Posterior vena cava (tissue), 2 donors: ENCODE results near the gene OVCA2. TPM values are rescaled to one million over a fixed set of nuclear protein-coding genes. Genes with fewer than 3 reads are reported as not detected.

Source experiments
- DNase-seq: peaks from one replicate; pipeline ENCODE4 v3.0.0-alpha.2; 2020; ENCODE audit warnings: low spot score
- intact Hi-C, 2 donors: fragments of 100-400 bp; cut with DNase I; formaldehyde crosslinking; loops; one replicate each; pipeline versions ENCODE4 v1.14.1 to v1.14.2; 2022 to 2023
- microRNA-seq, 2 donors: library from miRNA; unstranded; fragments of <30 nt; microRNA quantifications; one replicate each; pipeline ENCODE4 v1.2.0, GENCODE V29; 2020 to 2021; ENCODE audit warnings: borderline microRNAs expressed in 2 of 2
- total RNA-seq, 2 donors: library from RNA; stranded (reverse); fragmentation: NEBNext Ultra II Directional; extraction: Animal tissue kit (Norgen Biotek cat#: 25700); gene quantifications; one replicate each; pipeline ENCODE4 v1.2.1, GENCODE V29; 2021
- donor health status: DM: yes; HTN: yes; CAD: no.
- donor health status: DM: yes; HTN: yes; CAD: no.

OVCA2 gene
- total RNA-seq, 2 donors from 2014 or later: 17.4 to 21.2 TPM

- DNase-seq: no peak
- intact Hi-C loops: loop anchor here (5.0 to 10.0 kb wide), 3 partner anchors 35 to 153 kb away; partner anchors contain the start of gene HIC1 (in 1 of the 2)
Measured at GRCh38 chr17:2092253-2092652, 50.4 kb downstream of the OVCA2 start.

Small RNAs within 50 kb of the gene (microRNA-seq; reads per million reads assigned to microRNA genes)
- 1,426 to 1,676 reads per million in 2 donors for gene MIR132
- 65.2 to 88.2 reads per million in 2 donors for gene MIR212

Other genes with a start within 250 kb of the OVCA2 start
- gene SMYD4, start 212.1 kb upstream of the OVCA2 start, total RNA-seq: 10 to 100 TPM; 16.8 to 19.7 TPM
- gene RPA1, start 212.0 kb upstream of the OVCA2 start, total RNA-seq: 10 to 100 TPM; 77.3 to 86.2 TPM
- 1 to 10 TPM; 1.3 to 4.3 TPM for gene RTN4RL1, start 16.7 kb upstream of the OVCA2 start, total RNA-seq
- gene DPH1, start 11.9 kb upstream of the OVCA2 start, total RNA-seq: 10 to 100 TPM; 26.5 to 27.9 TPM
- gene HIC1, start 13.1 kb downstream of the OVCA2 start, total RNA-seq: 10 to 100 TPM; 41.3 to 64.2 TPM